Measurements from ENCODE around the gene POLR1H. TPM values are rescaled to one million over a fixed set of nuclear protein-coding genes. Genes with fewer than 3 reads are reported as not detected.

POLR1H gene
- total and polyA plus RNA-seq, 5 donors from 2014 or later = 37.8 to 133 (median 120) TPM

GRCh38 chr6:30042914-30043313, 18.2 kb upstream of the POLR1H start:
- ATAC-seq (ENCODE audit: low read depth in 2 of 2) (no peak), DNase-seq (no peak)
- no peaks in the 10 kb centered on the region for H3K27me3 Mint-ChIP-seq
- Histone ChIP-seq H3K9me3 (ENCODE audit: control insufficient read depth in 2 of 2, low read length in 2 of 2) (no peaks in the 10 kb centered on the region), H3K4me1 (ENCODE audit: control insufficient read depth, insufficient read depth, low read length, poor library complexity, severe bottlenecking) (no peaks in the 10 kb centered on the region), H3K27me3 (ENCODE audit: control insufficient read depth, insufficient read depth, low read length) (no peaks in the 10 kb centered on the region), H3K4me3 (ENCODE audit: low read depth, low read length) (no peak overlapping the region), H3K27ac (ENCODE audit: insufficient read depth, low read length, poor library complexity, severe bottlenecking) (no peak overlapping the region), H3K36me3 (ENCODE audit: control insufficient read depth, insufficient read depth, low read length) (no peaks in the 10 kb centered on the region)
- no peak overlapping the region for H3K4me3 Mint-ChIP-seq
- peaks cover 0 to 16% (median 3%) of the 10 kb centered on the region in 4 donors for H3K4me1 Mint-ChIP-seq
- peaks cover 20% of the 10 kb centered on the region for H3K36me3 Mint-ChIP-seq
- H3K9me3 Mint-ChIP-seq = no peaks in the 10 kb centered on the region
- peak overlapping the region; percentile 27 to 86 (median 53) for H3K27ac Mint-ChIP-seq

GRCh38 chr6:30043744-30044143, 17.3 kb upstream of the POLR1H start:
- Histone ChIP-seq H3K9me3 (ENCODE audit: control insufficient read depth in 2 of 2, low read length in 2 of 2) (no peaks in the 10 kb centered on the region), H3K4me3 (ENCODE audit: low read depth, low read length) (no peak overlapping the region), H3K27ac (ENCODE audit: insufficient read depth, low read length, poor library complexity, severe bottlenecking) (no peak overlapping the region), H3K27me3 (ENCODE audit: control insufficient read depth, insufficient read depth, low read length) (no peaks in the 10 kb centered on the region), H3K4me1 (ENCODE audit: control insufficient read depth, insufficient read depth, low read length, poor library complexity, severe bottlenecking) (no peaks in the 10 kb centered on the region), H3K36me3 (ENCODE audit: control insufficient read depth, insufficient read depth, low read length) (no peaks in the 10 kb centered on the region)
- Mint-ChIP-seq H3K27ac (no peak overlapping the region), H3K4me3 (no peak overlapping the region), H3K36me3 (peaks cover 25% of the 10 kb centered on the region), H3K27me3 (no peaks in the 10 kb centered on the region), H3K4me1 (peaks cover 0 to 15% (median 3%) of the 10 kb centered on the region in 4 donors), H3K9me3 (peaks cover 0 to 1% (median 0%) of the 10 kb centered on the region in 7 donors)
- no peak for ATAC-seq (ENCODE audit: low read depth in 2 of 2)
- DNase-seq = no peak

- H3K36me3 Mint-ChIP-seq = peaks cover 28% of the 10 kb centered on the region
- ATAC-seq (ENCODE audit: low read depth in 2 of 2) (no peak), DNase-seq (no peak)
- Histone ChIP-seq H3K27ac (ENCODE audit: insufficient read depth, low read length, poor library complexity, severe bottlenecking) (no peak overlapping the region), H3K4me1 (ENCODE audit: control insufficient read depth, insufficient read depth, low read length, poor library complexity, severe bottlenecking) (no peaks in the 10 kb centered on the region), H3K36me3 (ENCODE audit: control insufficient read depth, insufficient read depth, low read length) (no peaks in the 10 kb centered on the region), H3K4me3 (ENCODE audit: low read depth, low read length) (no peak overlapping the region), H3K27me3 (ENCODE audit: control insufficient read depth, insufficient read depth, low read length) (no peaks in the 10 kb centered on the region), H3K9me3 (ENCODE audit: control insufficient read depth in 2 of 2, low read length in 2 of 2) (no peaks in the 10 kb centered on the region)
- H3K4me3 Mint-ChIP-seq = no peak overlapping the region
- no peaks in the 10 kb centered on the region for H3K27me3 Mint-ChIP-seq
- no peak overlapping the region for H3K27ac Mint-ChIP-seq
- peaks cover 0 to 15% (median 3%) of the 10 kb centered on the region in 4 donors for H3K4me1 Mint-ChIP-seq
- peaks cover 0 to 1% (median 0%) of the 10 kb centered on the region in 7 donors for H3K9me3 Mint-ChIP-seq
Observed at GRCh38 chr6:30044630-30045029, 16.4 kb upstream of the POLR1H start.

GRCh38 chr6:30047220-30047619, 13.8 kb upstream of the POLR1H start:
- Histone ChIP-seq H3K4me1 (ENCODE audit: control insufficient read depth, insufficient read depth, low read length, poor library complexity, severe bottlenecking) (no peaks in the 10 kb centered on the region), H3K27ac (ENCODE audit: insufficient read depth, low read length, poor library complexity, severe bottlenecking) (no peak overlapping the region), H3K4me3 (ENCODE audit: low read depth, low read length) (no peak overlapping the region), H3K9me3 (ENCODE audit: control insufficient read depth in 2 of 2, low read length in 2 of 2) (no peaks in the 10 kb centered on the region), H3K27me3 (ENCODE audit: control insufficient read depth, insufficient read depth, low read length) (no peaks in the 10 kb centered on the region), H3K36me3 (ENCODE audit: control insufficient read depth, insufficient read depth, low read length) (no peaks in the 10 kb centered on the region)
- no peak for DNase-seq
- ATAC-seq (ENCODE audit: low read depth in 2 of 2) = no peak
- Mint-ChIP-seq H3K27me3 (no peaks in the 10 kb centered on the region), H3K36me3 (peaks cover 37% of the 10 kb centered on the region), H3K27ac (no peak overlapping the region), H3K9me3 (peaks cover 0 to 1% (median 0%) of the 10 kb centered on the region in 7 donors), H3K4me1 (peaks cover 0 to 18% (median 3%) of the 10 kb centered on the region in 4 donors), H3K4me3 (no peak overlapping the region)

GRCh38 chr6:30053682-30054081, 7.4 kb upstream of the POLR1H start:
- Histone ChIP-seq H3K27ac (ENCODE audit: insufficient read depth, low read length, poor library complexity, severe bottlenecking) (no peak overlapping the region), H3K36me3 (ENCODE audit: control insufficient read depth, insufficient read depth, low read length) (peaks cover 16% of the 10 kb centered on the region), H3K9me3 (ENCODE audit: control insufficient read depth in 2 of 2, low read length in 2 of 2) (no peaks in the 10 kb centered on the region), H3K27me3 (ENCODE audit: control insufficient read depth, insufficient read depth, low read length) (no peaks in the 10 kb centered on the region), H3K4me3 (ENCODE audit: low read depth, low read length) (no peak overlapping the region), H3K4me1 (ENCODE audit: control insufficient read depth, insufficient read depth, low read length, poor library complexity, severe bottlenecking) (no peaks in the 10 kb centered on the region)
- no peak for ATAC-seq (ENCODE audit: low read depth in 2 of 2)
- no peak for DNase-seq
- no peak overlapping the region for H3K27ac Mint-ChIP-seq
- H3K4me1 Mint-ChIP-seq = peaks cover 4 to 23% (median 7%) of the 10 kb centered on the region in 4 donors
- H3K36me3 Mint-ChIP-seq = peaks cover 40% of the 10 kb centered on the region
- H3K9me3 Mint-ChIP-seq = peaks cover 0 to under 1% (median 0%) of the 10 kb centered on the region in 7 donors
- H3K4me3 Mint-ChIP-seq = no peak overlapping the region
- H3K27me3 Mint-ChIP-seq = no peaks in the 10 kb centered on the region

DNA sequence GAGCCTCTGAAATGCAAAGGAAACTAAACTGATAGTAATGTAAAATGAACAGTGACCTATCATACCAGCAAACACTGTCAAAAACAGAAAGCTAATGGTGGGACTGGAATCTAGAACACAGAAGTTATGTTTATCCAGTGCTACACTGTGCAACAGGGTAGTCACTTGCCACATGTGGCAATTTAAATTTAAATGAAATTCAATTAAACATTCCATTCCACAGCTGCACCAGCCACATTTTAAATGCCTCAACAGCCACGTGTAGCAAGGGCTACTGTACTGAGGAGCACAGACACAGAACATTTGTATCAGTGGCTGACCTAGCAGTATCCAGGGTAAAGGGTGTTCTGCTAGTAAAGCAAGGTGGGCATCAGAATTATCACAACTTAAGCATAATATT, 5.6 kb upstream of the POLR1H start:
- ATAC-seq (ENCODE audit: low read depth in 2 of 2) (no peak), DNase-seq (no peak)
- peaks cover 36% of the 10 kb centered on the region for H3K36me3 Mint-ChIP-seq
- peaks cover 5 to 31% (median 19%) of the 10 kb centered on the region in 4 donors for H3K4me1 Mint-ChIP-seq
- Histone ChIP-seq H3K27me3 (ENCODE audit: control insufficient read depth, insufficient read depth, low read length) (no peaks in the 10 kb centered on the region), H3K4me1 (ENCODE audit: control insufficient read depth, insufficient read depth, low read length, poor library complexity, severe bottlenecking) (peaks cover 7% of the 10 kb centered on the region), H3K4me3 (ENCODE audit: low read depth, low read length) (no peak overlapping the region), H3K9me3 (ENCODE audit: control insufficient read depth in 2 of 2, low read length in 2 of 2) (no peaks in the 10 kb centered on the region), H3K27ac (ENCODE audit: insufficient read depth, low read length, poor library complexity, severe bottlenecking) (no peak overlapping the region), H3K36me3 (ENCODE audit: control insufficient read depth, insufficient read depth, low read length) (peaks cover 16% of the 10 kb centered on the region)
- no peaks in the 10 kb centered on the region for H3K27me3 Mint-ChIP-seq
- H3K9me3 Mint-ChIP-seq = no peaks in the 10 kb centered on the region
- no peak overlapping the region for H3K4me3 Mint-ChIP-seq
- no peak overlapping the region for H3K27ac Mint-ChIP-seq

- H3K4me3 ChIP-seq (ENCODE audit: low read depth, low read length) = peak overlapping the region; percentile 99
- H3K9me3 ChIP-seq (ENCODE audit: control insufficient read depth in 2 of 2, low read length in 2 of 2) = no peaks in the 10 kb centered on the region
- H3K36me3 ChIP-seq (ENCODE audit: control insufficient read depth, insufficient read depth, low read length) = peaks cover 34% of the 10 kb centered on the region
- H3K4me1 ChIP-seq (ENCODE audit: control insufficient read depth, insufficient read depth, low read length, poor library complexity, severe bottlenecking) = peaks cover 26% of the 10 kb centered on the region
- H3K4me1 Mint-ChIP-seq = peaks cover 5 to 53% (median 36%) of the 10 kb centered on the region in 4 donors
- H3K27me3 ChIP-seq (ENCODE audit: control insufficient read depth, insufficient read depth, low read length) = no peaks in the 10 kb centered on the region
- no peaks in the 10 kb centered on the region for H3K9me3 Mint-ChIP-seq
- peaks cover 10% of the 10 kb centered on the region for H3K27me3 Mint-ChIP-seq
- H3K27ac Mint-ChIP-seq = peak overlapping the region; percentile 98 to 99 (median 99)
- H3K27ac ChIP-seq (ENCODE audit: insufficient read depth, low read length, poor library complexity, severe bottlenecking) = peak overlapping the region; percentile 99
- DNase-seq (peak in 1 of 3 donors; percentile 50), ATAC-seq (ENCODE audit: low read depth in 2 of 2) (peak; percentile 1 to 12)
- H3K4me3 Mint-ChIP-seq = peak overlapping the region; percentile 92 to 100 (median 98)
- peaks cover 23% of the 10 kb centered on the region for H3K36me3 Mint-ChIP-seq
Observed at GRCh38 chr6:30060606-30061091, 416 bp upstream of the POLR1H start.

DNA sequence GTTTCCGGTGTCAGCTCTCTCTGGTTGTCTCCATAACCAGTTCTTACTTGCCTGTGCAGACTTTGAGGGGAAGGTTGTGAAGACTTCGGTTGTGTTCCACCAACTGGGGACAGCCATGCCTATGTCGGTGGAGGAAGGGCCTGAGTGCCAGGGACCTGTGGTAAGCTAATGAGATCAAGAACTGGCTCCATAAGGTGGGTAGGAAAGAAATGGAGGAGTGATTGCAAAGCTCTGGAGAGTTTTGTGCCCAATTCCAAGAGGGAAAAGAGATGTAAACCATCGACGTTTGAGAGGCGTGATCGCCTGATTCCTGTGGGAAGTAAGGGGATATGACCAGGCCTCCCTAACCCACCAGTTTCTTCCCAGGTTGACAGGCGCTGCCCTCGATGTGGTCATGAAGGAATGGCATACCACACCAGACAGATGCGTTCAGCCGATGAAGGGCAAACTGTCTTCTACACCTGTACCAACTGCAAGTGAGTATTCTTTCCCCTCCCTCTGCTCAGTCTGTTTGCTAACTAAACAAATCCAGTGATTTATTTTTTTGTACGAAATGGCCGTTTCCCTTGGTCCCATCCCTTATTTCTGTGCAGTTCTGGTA, 893 bp downstream of the POLR1H start:
- Histone ChIP-seq H3K27ac (ENCODE audit: insufficient read depth, low read length, poor library complexity, severe bottlenecking) (peak overlapping the region; percentile 99), H3K36me3 (ENCODE audit: control insufficient read depth, insufficient read depth, low read length) (peaks cover 29% of the 10 kb centered on the region), H3K4me3 (ENCODE audit: low read depth, low read length) (peak overlapping the region; percentile 99), H3K27me3 (ENCODE audit: control insufficient read depth, insufficient read depth, low read length) (no peaks in the 10 kb centered on the region), H3K9me3 (ENCODE audit: control insufficient read depth in 2 of 2, low read length in 2 of 2) (no peaks in the 10 kb centered on the region), H3K4me1 (ENCODE audit: control insufficient read depth, insufficient read depth, low read length, poor library complexity, severe bottlenecking) (peaks cover 34% of the 10 kb centered on the region)
- DNase-seq (peak in 1 of 3 donors; percentile 82), ATAC-seq (ENCODE audit: low read depth in 2 of 2) (peak in 1 of 2 donors; percentile 41)
- no peaks in the 10 kb centered on the region for H3K9me3 Mint-ChIP-seq
- H3K36me3 Mint-ChIP-seq = peaks cover 11% of the 10 kb centered on the region
- peak overlapping the region; percentile 92 to 100 (median 98) for H3K4me3 Mint-ChIP-seq
- H3K27ac Mint-ChIP-seq = peak overlapping the region; percentile 98 to 99 (median 99)
- peaks cover 12% of the 10 kb centered on the region for H3K27me3 Mint-ChIP-seq
- H3K4me1 Mint-ChIP-seq = peaks cover 14 to 65% (median 43%) of the 10 kb centered on the region in 4 donors
